ENCODE results near the gene SPIN4.
"Not testable (repeated sequence)": the region's sequence is repeated elsewhere in the genome, so short reads cannot be mapped to it uniquely, and the experiment has no call there.

Gene SPIN4

GRCh38 chrX:63350941-63351616, at the start of gene SPIN4:
Gene SPIN4, minus strand, starts transcription at chrX:63351332. Its CDS starts 513 bp downstream, at chrX:63350819.
- peak; percentile 74 for DNase-seq (ENCODE audit: low spot score)

- no peak for DNase-seq (ENCODE audit: low spot score)
Measured at GRCh38 chrX:63400340-63400739, 49.2 kb upstream of the SPIN4 start.

- no peak for DNase-seq (ENCODE audit: low spot score)
Measured at GRCh38 chrX:63394872-63395271, 43.7 kb upstream of the SPIN4 start.

GRCh38 chrX:63393094-63393493, 42.0 kb upstream of the SPIN4 start:
- DNase-seq (ENCODE audit: low spot score): not testable (repeated sequence)

GRCh38 chrX:63387411-63387810, 36.3 kb upstream of the SPIN4 start:
- no peak for DNase-seq (ENCODE audit: low spot score)

- not testable (repeated sequence) for DNase-seq (ENCODE audit: low spot score)
Measured at GRCh38 chrX:63384263-63384662, 33.1 kb upstream of the SPIN4 start.

- DNase-seq (ENCODE audit: low spot score): not testable (repeated sequence)
Measured at GRCh38 chrX:63373012-63373411, 21.9 kb upstream of the SPIN4 start.

GRCh38 chrX:63367699-63368098, 16.6 kb upstream of the SPIN4 start:
- not testable (repeated sequence) for DNase-seq (ENCODE audit: low spot score)

GRCh38 chrX:63363788-63364187, 12.7 kb upstream of the SPIN4 start:
- DNase-seq (ENCODE audit: low spot score): no peak

- no peak for DNase-seq (ENCODE audit: low spot score)
Measured at GRCh38 chrX:63361494-63361893, 10.4 kb upstream of the SPIN4 start.

- DNase-seq (ENCODE audit: low spot score): no peak
Measured at GRCh38 chrX:63354484-63354883, 3.4 kb upstream of the SPIN4 start.

GRCh38 chrX:63350465-63350877, 661 bp downstream of the SPIN4 start:
- peak; percentile 23 for DNase-seq (ENCODE audit: low spot score)

GRCh38 chrX:63349307-63349706, 1.8 kb downstream of the SPIN4 start:
- peak; percentile 43 for DNase-seq (ENCODE audit: low spot score)

GRCh38 chrX:63330681-63331080, 20.5 kb downstream of the SPIN4 start:
- DNase-seq (ENCODE audit: low spot score): no peak

- DNase-seq (ENCODE audit: low spot score): no peak
Measured at GRCh38 chrX:63327788-63328187, 23.3 kb downstream of the SPIN4 start.

GRCh38 chrX:63299596-63299995, 51.5 kb downstream of the SPIN4 start:
- DNase-seq (ENCODE audit: low spot score): no peak

Measured in pons (tissue), 1 donor.